PC-9 (cell line): ENCODE data around the gene ATP5F1B.

Experiments
- EZH2 ChIP-seq: fragments of 200-600 bp; sonication (generic); IDR thresholded peaks from 2 replicates; pipeline ENCODE4 v1.8.0; 2017; ENCODE audit warnings: antibody characterized with exemption, low read depth
- TF ChIP-seq, protein P1 (sequence below): fragments of 200-600 bp; sonication (generic); conservative IDR thresholded peaks from 2 replicates; pipeline ENCODE4 v1.6.1; 2017; ENCODE audit warnings: mixed run types, antibody characterized with exemption, mild to moderate bottlenecking, moderate library complexity

DNA sequence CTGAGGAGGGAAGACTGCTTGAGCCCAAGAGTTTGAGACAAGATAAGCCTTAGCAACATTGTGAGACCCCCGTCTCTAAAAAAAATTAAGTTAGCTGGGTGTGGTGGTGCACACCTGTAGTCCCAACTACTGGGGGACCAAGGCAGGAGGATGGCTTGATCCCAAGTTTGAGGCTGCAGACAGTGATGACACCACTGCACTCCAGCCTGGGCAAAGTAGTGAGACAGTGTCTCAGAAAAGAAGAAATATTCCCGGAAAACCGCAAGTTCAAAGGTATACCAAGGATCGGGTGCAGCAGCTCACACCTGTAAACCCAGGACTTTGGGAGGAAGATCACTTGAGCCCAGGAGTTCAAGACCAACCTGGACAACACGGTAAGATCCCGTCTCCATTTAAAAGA lies 36.5 kb upstream of the ATP5F1B start:
- TF ChIP-seq, protein P1, sequence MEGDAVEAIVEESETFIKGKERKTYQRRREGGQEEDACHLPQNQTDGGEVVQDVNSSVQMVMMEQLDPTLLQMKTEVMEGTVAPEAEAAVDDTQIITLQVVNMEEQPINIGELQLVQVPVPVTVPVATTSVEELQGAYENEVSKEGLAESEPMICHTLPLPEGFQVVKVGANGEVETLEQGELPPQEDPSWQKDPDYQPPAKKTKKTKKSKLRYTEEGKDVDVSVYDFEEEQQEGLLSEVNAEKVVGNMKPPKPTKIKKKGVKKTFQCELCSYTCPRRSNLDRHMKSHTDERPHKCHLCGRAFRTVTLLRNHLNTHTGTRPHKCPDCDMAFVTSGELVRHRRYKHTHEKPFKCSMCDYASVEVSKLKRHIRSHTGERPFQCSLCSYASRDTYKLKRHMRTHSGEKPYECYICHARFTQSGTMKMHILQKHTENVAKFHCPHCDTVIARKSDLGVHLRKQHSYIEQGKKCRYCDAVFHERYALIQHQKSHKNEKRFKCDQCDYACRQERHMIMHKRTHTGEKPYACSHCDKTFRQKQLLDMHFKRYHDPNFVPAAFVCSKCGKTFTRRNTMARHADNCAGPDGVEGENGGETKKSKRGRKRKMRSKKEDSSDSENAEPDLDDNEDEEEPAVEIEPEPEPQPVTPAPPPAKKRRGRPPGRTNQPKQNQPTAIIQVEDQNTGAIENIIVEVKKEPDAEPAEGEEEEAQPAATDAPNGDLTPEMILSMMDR: no peak
- no peak for TF ChIP-seq EZH2
